Measurements from ENCODE around the gene NPFF. TPM values are rescaled to one million over a fixed set of nuclear protein-coding genes. Genes with fewer than 3 reads are reported as not detected.
A peak's percentile ranks its signal among the peaks of the same experiment; 100 is the strongest.

Gene NPFF
- total RNA-seq, 1 experiment from 2014 or later: not detected

GRCh38 chr12:53478865-53479264 lies 28.4 kb downstream of the NPFF start:
- no peak for DNase-seq (ENCODE audit: low read depth)

DNA sequence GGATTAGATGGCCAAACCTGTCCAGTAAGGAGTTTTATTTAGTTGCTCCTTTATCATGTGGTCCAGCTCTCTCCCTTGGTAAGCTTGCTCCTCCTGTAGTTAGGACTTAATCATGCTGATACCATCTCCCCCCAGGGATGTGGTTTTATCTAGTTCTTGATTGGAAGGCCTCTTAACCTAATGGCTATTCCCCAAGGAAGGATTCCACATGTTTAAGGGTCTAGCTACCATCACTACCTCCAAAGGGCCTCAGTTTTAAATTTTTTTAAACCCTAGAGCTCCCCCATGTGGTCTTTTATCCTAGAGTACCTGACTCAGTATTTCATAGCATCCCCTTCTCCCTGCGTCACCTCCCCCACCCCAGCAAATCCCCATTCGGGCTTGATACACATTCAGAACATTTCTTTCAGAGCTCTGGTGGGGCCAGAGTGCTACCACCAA lies 30.5 kb downstream of the NPFF start:
- peak; percentile 51 for DNase-seq (ENCODE audit: low read depth)

DNA sequence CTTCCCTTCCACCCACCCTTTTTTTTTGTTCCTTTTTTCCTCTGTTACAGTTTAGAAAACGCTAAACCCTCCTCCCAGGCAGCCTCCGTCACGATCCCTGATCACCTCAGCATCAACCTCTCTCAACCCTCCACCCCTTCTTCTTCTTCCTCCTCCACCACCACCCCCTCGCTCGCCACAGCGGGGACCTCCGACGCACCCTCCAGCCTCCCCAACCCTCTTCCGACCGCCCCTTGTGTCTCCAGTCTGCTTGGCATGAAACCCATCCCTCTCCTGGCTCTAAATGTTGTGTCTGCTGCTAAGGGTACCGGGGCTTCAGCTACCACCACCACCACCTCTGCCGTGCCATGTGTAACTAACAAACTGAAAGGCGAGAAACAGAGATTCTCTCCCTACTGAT lies 32.5 kb downstream of the NPFF start:
- no peak for DNase-seq (ENCODE audit: low read depth)

- DNase-seq (ENCODE audit: low read depth): no peak
These were observed 33.2 kb downstream of the NPFF start for GRCh38 chr12:53474077-53474476.

- no peak for DNase-seq (ENCODE audit: low read depth)
These were observed 35.2 kb downstream of the NPFF start for GRCh38 chr12:53472056-53472582.

DNA sequence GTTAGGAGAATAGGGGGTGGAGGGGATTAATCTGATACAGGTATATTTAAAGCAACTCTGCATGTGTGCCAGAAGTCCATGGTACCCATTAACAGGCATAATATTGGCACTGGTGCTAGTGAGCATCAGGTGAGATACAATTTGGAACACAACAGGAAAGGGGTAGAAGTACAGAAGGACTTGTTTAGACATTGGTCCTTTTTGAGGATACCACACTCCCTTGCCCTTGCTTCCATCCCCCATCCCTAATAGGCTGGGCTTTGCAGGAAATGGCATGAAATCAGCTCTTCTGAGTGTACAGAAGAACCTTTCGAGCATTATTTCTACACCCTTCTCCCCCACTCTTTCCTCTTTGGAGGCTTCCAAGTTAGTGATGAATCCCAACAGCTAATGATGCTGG lies 39.0 kb downstream of the NPFF start:
- no peak for DNase-seq (ENCODE audit: low read depth)

GRCh38 chr12:53467880-53468279 lies 39.4 kb downstream of the NPFF start:
- no peak for DNase-seq (ENCODE audit: low read depth)

DNA sequence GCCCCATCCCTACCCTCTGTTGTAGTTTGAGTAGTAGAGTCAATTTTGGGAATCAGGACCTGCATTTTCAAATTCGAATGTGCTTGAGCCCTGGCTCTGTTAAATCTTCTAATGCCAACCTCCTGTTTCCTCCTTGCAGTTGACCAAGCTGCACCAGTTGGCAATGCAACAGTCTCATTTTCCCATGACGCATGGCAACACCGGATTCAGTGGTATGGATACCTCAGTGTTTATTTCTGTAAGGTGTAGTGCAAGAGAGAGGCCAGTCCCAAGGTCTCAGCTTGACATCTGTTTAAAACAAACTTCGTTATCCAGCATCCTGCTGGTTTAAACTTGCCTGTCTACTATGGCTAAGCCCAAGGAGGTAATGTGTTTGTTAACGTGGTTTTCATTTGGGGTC lies 40.2 kb downstream of the NPFF start:
- DNase-seq (ENCODE audit: low read depth): no peak

DNA sequence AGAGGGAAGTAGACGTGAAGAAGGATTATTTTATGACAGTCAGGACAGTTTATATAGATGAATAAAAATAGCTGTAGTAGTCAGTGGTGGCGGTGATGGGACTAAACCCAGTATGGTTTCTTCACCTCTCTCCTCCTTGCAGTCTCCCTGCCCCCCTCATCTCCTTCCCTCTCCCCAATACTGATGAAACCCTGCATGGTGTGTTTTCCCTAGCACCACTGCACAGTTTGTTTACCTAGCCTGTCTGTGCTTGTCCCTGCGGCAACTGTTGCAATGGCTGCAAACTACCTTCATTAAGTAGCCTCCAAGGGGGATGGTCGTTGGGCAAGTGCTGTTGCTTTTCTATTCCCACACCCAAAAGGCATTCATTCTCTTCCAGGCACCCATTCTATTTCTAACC lies 40.6 kb downstream of the NPFF start:
- no peak for DNase-seq (ENCODE audit: low read depth)

- no peak for DNase-seq (ENCODE audit: low read depth)
These were observed 41.6 kb downstream of the NPFF start for GRCh38 chr12:53465679-53466078.

GRCh38 chr12:53464685-53465418 lies 42.4 kb downstream of the NPFF start:
- no peak for DNase-seq (ENCODE audit: low read depth)

DNA sequence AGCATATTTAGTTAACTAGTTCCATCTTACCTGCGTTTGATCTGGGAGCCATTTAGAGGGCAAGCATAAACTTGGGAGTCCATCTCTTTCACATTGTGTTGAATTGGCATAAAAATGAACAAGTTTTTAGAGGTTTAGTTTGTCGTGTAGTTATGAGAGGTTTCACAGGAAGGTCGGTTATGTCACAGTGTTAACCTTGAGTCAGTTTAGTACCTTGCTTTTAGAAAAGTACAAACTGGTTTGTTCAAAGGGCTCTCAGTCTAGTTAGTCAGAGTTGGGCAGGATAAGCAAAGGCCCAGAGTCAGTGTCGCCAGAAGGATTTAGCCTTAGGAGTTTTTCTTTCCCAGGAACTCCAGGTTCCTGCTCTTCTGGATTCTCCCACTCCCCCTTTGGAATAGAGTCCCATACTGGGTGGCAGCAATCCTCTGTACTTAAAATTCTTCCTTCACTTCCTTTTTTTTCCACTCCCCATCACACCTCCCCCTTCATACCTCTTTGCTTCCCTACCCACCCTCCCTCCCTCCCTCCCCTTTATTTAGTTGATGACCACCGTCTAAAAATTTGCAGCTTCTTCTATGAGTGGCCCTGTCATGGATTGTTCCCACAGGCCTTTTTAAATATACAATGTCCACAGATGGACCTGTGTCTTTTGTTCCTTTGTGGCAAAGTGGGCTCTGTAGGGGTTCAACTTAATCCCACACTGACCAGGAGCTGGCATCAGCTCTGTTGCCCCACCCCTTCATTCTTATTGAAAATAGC lies 43.3 kb downstream of the NPFF start:
- no peak for DNase-seq (ENCODE audit: low read depth)

GRCh38 chr12:53462935-53463334 lies 44.3 kb downstream of the NPFF start:
- DNase-seq (ENCODE audit: low read depth): no peak

- no peak for DNase-seq (ENCODE audit: low read depth)
These were observed 45.7 kb downstream of the NPFF start for GRCh38 chr12:53461591-53461990.

GRCh38 chr12:53461059-53461458 lies 46.2 kb downstream of the NPFF start:
- no peak for DNase-seq (ENCODE audit: low read depth)

DNA sequence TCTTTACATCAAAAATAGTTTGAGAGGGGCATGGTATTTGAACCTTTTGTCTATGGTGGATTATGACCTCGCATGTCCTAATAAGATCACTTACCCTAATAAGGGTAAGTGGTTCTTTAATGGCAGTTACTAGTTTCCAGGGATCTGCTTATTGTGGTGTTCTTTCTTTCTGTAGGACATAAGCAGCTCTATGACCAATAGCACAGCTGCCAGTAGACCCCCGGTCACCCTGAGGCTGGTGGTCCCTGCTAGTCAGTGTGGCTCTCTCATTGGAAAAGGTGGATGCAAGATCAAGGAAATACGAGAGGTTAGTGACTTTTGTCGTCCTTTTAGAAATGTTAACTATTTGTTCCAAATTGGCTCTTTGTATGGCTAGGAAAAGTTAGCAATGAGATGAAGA lies 48.2 kb downstream of the NPFF start:
- no peak for DNase-seq (ENCODE audit: low read depth)

Other genes with a start within 250 kb of the NPFF start
- gene ESPL1, start 239.2 kb downstream of the NPFF start, total RNA-seq (2014; rRNA removed): 14.8 and 18.2 TPM in 2 replicates
- 254 and 270 TPM in 2 replicates for gene PFDN5, start 211.9 kb downstream of the NPFF start, total RNA-seq (2014; rRNA removed)
- gene MYG1, start 207.8 kb downstream of the NPFF start, total RNA-seq (2014; rRNA removed): 53.1 and 55.0 TPM in 2 replicates
- 64.6 and 71.2 TPM in 2 replicates for gene AAAS, start 185.9 kb downstream of the NPFF start, total RNA-seq (2014; rRNA removed)
- gene SP7, start 171.1 kb downstream of the NPFF start, total RNA-seq (2014; rRNA removed): not detected in 2 replicates
- gene SP1, start 127.3 kb downstream of the NPFF start, total RNA-seq (2014; rRNA removed): 26.5 and 37.1 TPM in 2 replicates
- gene AMHR2, start 83.6 kb downstream of the NPFF start, total RNA-seq (2014; rRNA removed): not detected in 2 replicates
- 89.5 and 92.8 TPM in 2 replicates for gene PRR13, start 65.8 kb downstream of the NPFF start, total RNA-seq (2014; rRNA removed)
- gene PCBP2, start 55.4 kb downstream of the NPFF start, total RNA-seq (2014; rRNA removed): 186 and 227 TPM in 2 replicates
- 37.6 and 38.6 TPM in 2 replicates for gene MAP3K12, start 8.0 kb downstream of the NPFF start, total RNA-seq (2014; rRNA removed)
- gene TARBP2, start 6.2 kb downstream of the NPFF start, total RNA-seq (2014; rRNA removed): 49.6 and 53.3 TPM in 2 replicates
- 13.0 and 14.2 TPM in 2 replicates for gene ATF7, start 118.9 kb upstream of the NPFF start, total RNA-seq (2014; rRNA removed)
- gene ATP5MC2, start 168.6 kb upstream of the NPFF start, total RNA-seq (2014; rRNA removed): 412 and 417 TPM in 2 replicates
- gene CALCOCO1, start 220.0 kb upstream of the NPFF start, total RNA-seq (2014; rRNA removed): 49.0 and 69.4 TPM in 2 replicates
- gene CISTR, start 244.5 kb upstream of the NPFF start, total RNA-seq (2014; rRNA removed): not detected in 2 replicates

Measured in LHCN-M2 (cell line).